DND-41 (cell line): ENCODE measurements around the gene GRM6.

Experiments
- CTCF ChIP-seq: IDR thresholded peaks from 2 replicates; pipeline ENCODE4 v1.5.1; 2012; ENCODE audit warnings: borderline replicate concordance, low read length, moderate library complexity, mild to moderate bottlenecking; ENCODE audit not compliant: poor library complexity, severe bottlenecking; ENCODE audit errors: extremely low read depth
- EZH2 ChIP-seq: IDR thresholded peaks from 3 replicates; pipeline ENCODE4 v1.6.1; 2012; ENCODE audit warnings: borderline replicate concordance, low read depth, mild to moderate bottlenecking, moderate library complexity, low read length, inconsistent platforms; ENCODE audit not compliant: severe bottlenecking

- TF ChIP-seq CTCF (no peak), EZH2 (no peak)
Measured at GRCh38 chr5:178993955-178994579, 1.1 kb downstream of the GRM6 start.
